ENCODE data around the gene MRTFA. TPM values are rescaled to one million over a fixed set of nuclear protein-coding genes. Genes with fewer than 3 reads are reported as not detected.

The MRTFA gene
- polyA plus RNA-seq, 1 of the 3 experiments (the other 2 are of a cell fraction): 5.8 TPM

GRCh38 chr22:40592352-40593113, 44.0 kb downstream of the MRTFA start:
- H4K20me1 ChIP-seq (ENCODE audit: insufficient read depth): peaks cover 8% of the 10 kb centered on the region; the same call in 1 of the 2 replicates
- H2AFZ ChIP-seq (ENCODE audit: low read depth): no peak overlapping the region
- H3K9ac ChIP-seq: no peak overlapping the region
- DNase-seq: no peak
- no peaks in the 10 kb centered on the region for H3K9me2 ChIP-seq
- no peaks in the 10 kb centered on the region for H3K36me3 ChIP-seq (replicated peaks in 1 of 2; ENCODE audit: control insufficient read depth in 1 of 2, insufficient read depth in 2 of 2, low read length in 1 of 2)
- no peak overlapping the region for H3K27ac ChIP-seq (ENCODE audit: low read depth in 2 of 2, low read length in 1 of 2)
- ChIA-PET CTCF (no interaction called here), POLR2A (no interaction called here)
- H3K9me3 ChIP-seq: no peaks in the 10 kb centered on the region
- H3K4me2 ChIP-seq: no peak overlapping the region
- H3K27me3 ChIP-seq (ENCODE audit: insufficient read depth): no peaks in the 10 kb centered on the region
- WGBS (ENCODE audit: low lambda C conversion rate): 93% methylated on average over 2 of the region's 2 CpGs
- TF ChIP-seq MXI1 (IDR thresholded peaks at IDR 0.05; ENCODE audit: low read depth, low read length): no peak
- TF ChIP-seq NRF1 (IDR thresholded peaks at IDR 0.05; ENCODE audit: low read depth, low read length): no peak
- no peak for TF ChIP-seq ELF1 (IDR thresholded peaks at IDR 0.05)
- TF ChIP-seq RCOR1 (IDR thresholded peaks at IDR 0.05; ENCODE audit: low read length): no peak
- TF ChIP-seq, protein P1, sequence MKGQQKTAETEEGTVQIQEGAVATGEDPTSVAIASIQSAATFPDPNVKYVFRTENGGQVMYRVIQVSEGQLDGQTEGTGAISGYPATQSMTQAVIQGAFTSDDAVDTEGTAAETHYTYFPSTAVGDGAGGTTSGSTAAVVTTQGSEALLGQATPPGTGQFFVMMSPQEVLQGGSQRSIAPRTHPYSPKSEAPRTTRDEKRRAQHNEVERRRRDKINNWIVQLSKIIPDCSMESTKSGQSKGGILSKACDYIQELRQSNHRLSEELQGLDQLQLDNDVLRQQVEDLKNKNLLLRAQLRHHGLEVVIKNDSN (IDR thresholded peaks at IDR 0.05; ENCODE audit: borderline replicate concordance, low read depth): no peak
- no peak for TF ChIP-seq CHD2 (IDR thresholded peaks at IDR 0.05; ENCODE audit: low read length, partially characterized antibody)
- no peak for TF ChIP-seq CTCF (IDR thresholded peaks at IDR 0.05)
- no peak for TF ChIP-seq SIN3A (IDR thresholded peaks at IDR 0.05; ENCODE audit: borderline replicate concordance, low read depth, low read length)
- no peak for TF ChIP-seq RXRA (IDR thresholded peaks at IDR 0.05; ENCODE audit: borderline replicate concordance, low read depth)
- TF ChIP-seq, protein P2, sequence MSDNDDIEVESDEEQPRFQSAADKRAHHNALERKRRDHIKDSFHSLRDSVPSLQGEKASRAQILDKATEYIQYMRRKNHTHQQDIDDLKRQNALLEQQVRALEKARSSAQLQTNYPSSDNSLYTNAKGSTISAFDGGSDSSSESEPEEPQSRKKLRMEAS (IDR thresholded peaks at IDR 0.05; ENCODE audit: low read depth): no peak
- TF ChIP-seq TCF12 (IDR thresholded peaks at IDR 0.05): no peak
- no peak for TF ChIP-seq FOXJ3 (CRISPR knock-in tag; IDR thresholded peaks at IDR 0.05)
- no peak for TF ChIP-seq POLR2AphosphoS5 (IDR thresholded peaks at IDR 0.05; ENCODE audit: low read depth, low read length)
- peaks cover 95% of the 10 kb centered on the region for H3K79me2 ChIP-seq (ENCODE audit: insufficient read depth)
- H3F3A ChIP-seq (replicated peaks; ENCODE audit: insufficient read depth): peaks cover 5% of the 10 kb centered on the region
- H3K4me3 ChIP-seq (ENCODE audit: low read depth in 2 of 2, low read length in 1 of 2): no peak overlapping the region
- peaks cover 3 to 4% of the 10 kb centered on the region in 2 experiments; a peak in 3 of 4 replicates for H3K4me1 ChIP-seq (ENCODE audit: control insufficient read depth in 1 of 2, insufficient read depth in 2 of 2, low read depth in 1 of 2, low read length in 1 of 2)

- Histone ChIP-seq H3K9ac (no peak overlapping the region), H4K20me1 (ENCODE audit: insufficient read depth) (0 out of 2 replicates have a peak, but pooled peaks cover 8% of the 10 kb centered on the region), H3K4me1 (ENCODE audit: control insufficient read depth in 1 of 2, insufficient read depth in 2 of 2, low read depth in 1 of 2, low read length in 1 of 2) (peaks cover 3% of the 10 kb centered on the region in 2 experiments; a peak in 3 of 4 replicates), H3K27me3 (ENCODE audit: insufficient read depth) (no peaks in the 10 kb centered on the region), H3K27ac (ENCODE audit: low read depth in 2 of 2, low read length in 1 of 2) (no peak overlapping the region), H3K9me2 (no peaks in the 10 kb centered on the region), H3K4me2 (no peak overlapping the region), H3F3A (replicated peaks; ENCODE audit: insufficient read depth) (no peaks in the 10 kb centered on the region), H3K36me3 (replicated peaks in 1 of 2; ENCODE audit: control insufficient read depth in 1 of 2, insufficient read depth in 2 of 2, low read length in 1 of 2) (no peaks in the 10 kb centered on the region), H3K4me3 (ENCODE audit: low read depth in 2 of 2, low read length in 1 of 2) (no peak overlapping the region), H2AFZ (ENCODE audit: low read depth) (no peak overlapping the region), H3K9me3 (no peaks in the 10 kb centered on the region), H3K79me2 (ENCODE audit: insufficient read depth) (peaks cover 63% of the 10 kb centered on the region)
- 100% methylated on average over 2 of the region's 7 CpGs for WGBS (ENCODE audit: low lambda C conversion rate)
- no peak for DNase-seq
- POLR2A ChIA-PET: no interaction called here
- CTCF ChIA-PET: no interaction called here
- TF ChIP-seq, protein P2 (IDR thresholded peaks at IDR 0.05; ENCODE audit: low read depth): no peak
- no peak for TF ChIP-seq JUND (IDR thresholded peaks at IDR 0.05)
- TF ChIP-seq FOXJ3 (CRISPR knock-in tag; IDR thresholded peaks at IDR 0.05): no peak
- no peak for TF ChIP-seq MXI1 (IDR thresholded peaks at IDR 0.05; ENCODE audit: low read depth, low read length)
- no peak for TF ChIP-seq MEF2A (IDR thresholded peaks at IDR 0.05; ENCODE audit: borderline replicate concordance, low read depth)
- no peak for TF ChIP-seq CHD2 (IDR thresholded peaks at IDR 0.05; ENCODE audit: low read length, partially characterized antibody)
- TF ChIP-seq, protein P1 (IDR thresholded peaks at IDR 0.05; ENCODE audit: borderline replicate concordance, low read depth): no peak
- TF ChIP-seq EZH2phosphoT487 (IDR thresholded peaks at IDR 0.05; ENCODE audit: borderline replicate concordance, low read depth): no peak
- TF ChIP-seq GABPA (IDR thresholded peaks at IDR 0.05; ENCODE audit: low read depth): no peak
- TF ChIP-seq, protein P3, sequence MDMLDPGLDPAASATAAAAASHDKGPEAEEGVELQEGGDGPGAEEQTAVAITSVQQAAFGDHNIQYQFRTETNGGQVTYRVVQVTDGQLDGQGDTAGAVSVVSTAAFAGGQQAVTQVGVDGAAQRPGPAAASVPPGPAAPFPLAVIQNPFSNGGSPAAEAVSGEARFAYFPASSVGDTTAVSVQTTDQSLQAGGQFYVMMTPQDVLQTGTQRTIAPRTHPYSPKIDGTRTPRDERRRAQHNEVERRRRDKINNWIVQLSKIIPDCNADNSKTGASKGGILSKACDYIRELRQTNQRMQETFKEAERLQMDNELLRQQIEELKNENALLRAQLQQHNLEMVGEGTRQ (IDR thresholded peaks at IDR 0.05; ENCODE audit: borderline replicate concordance, low read depth, low read length): no peak
- TF ChIP-seq YY1 (IDR thresholded peaks at IDR 0.05; ENCODE audit: low read depth): no peak
- TF ChIP-seq TAF1 (IDR thresholded peaks at IDR 0.05; ENCODE audit: borderline replicate concordance, low read depth, low read length): no peak
- TF ChIP-seq FOSL2 (IDR thresholded peaks at IDR 0.05; ENCODE audit: borderline replicate concordance, low read depth): no peak
- TF ChIP-seq RCOR1 (IDR thresholded peaks at IDR 0.05; ENCODE audit: low read length): no peak
- no peak for TF ChIP-seq POLR2AphosphoS5 (IDR thresholded peaks at IDR 0.05; ENCODE audit: low read depth, low read length)
- no peak for TF ChIP-seq NRF1 (IDR thresholded peaks at IDR 0.05; ENCODE audit: low read depth, low read length)
- no peak for TF ChIP-seq RFX5 (IDR thresholded peaks at IDR 0.05; ENCODE audit: low read length)
These were observed 47.8 kb downstream of the MRTFA start for GRCh38 chr22:40588726-40589125.

Measured in SK-N-SH (cell line).